Measurements from ENCODE around the gene APBB2.
"Not testable (repeated sequence)": the region's sequence is repeated elsewhere in the genome, so short reads cannot be mapped to it uniquely, and the experiment has no call there.

APBB2 gene

GRCh38 chr4:41050116-41050515, 164.2 kb downstream of the APBB2 start:
- Mint-ChIP-seq H3K27ac (no peak overlapping the region), H3K9me3 (peaks cover 5% of the 10 kb centered on the region), H3K36me3 (no peaks in the 10 kb centered on the region), H3K4me3 (no peak overlapping the region), H3K4me1 (no peaks in the 10 kb centered on the region)
- DNase-seq (ENCODE audit: low spot score in 2 of 2) (no peak), ATAC-seq (no peak)

GRCh38 chr4:41049176-41049575, 165.2 kb downstream of the APBB2 start:
- H3K36me3 Mint-ChIP-seq; ATAC-seq; H3K4me3 Mint-ChIP-seq; H3K27ac Mint-ChIP-seq; H3K4me1 Mint-ChIP-seq; DNase-seq (ENCODE audit: low spot score in 2 of 2): not testable (repeated sequence)
- peaks cover 10% of the 10 kb centered on the region for H3K9me3 Mint-ChIP-seq

GRCh38 chr4:41044791-41045190, 169.6 kb downstream of the APBB2 start:
- Mint-ChIP-seq H3K36me3 (no peaks in the 10 kb centered on the region), H3K4me1 (no peaks in the 10 kb centered on the region)

GRCh38 chr4:41044165-41044564, 170.2 kb downstream of the APBB2 start:
- no peaks in the 10 kb centered on the region for H3K4me1 Mint-ChIP-seq
- H3K4me3 Mint-ChIP-seq = no peak overlapping the region
- H3K36me3 Mint-ChIP-seq = no peaks in the 10 kb centered on the region
- no peak overlapping the region for H3K27ac Mint-ChIP-seq
- no peak for DNase-seq (ENCODE audit: low spot score in 2 of 2)
- H3K9me3 Mint-ChIP-seq = peaks cover 8% of the 10 kb centered on the region
- ATAC-seq = no peak

More at GRCh38 chr4:41044791-41045190, 169.6 kb downstream of the APBB2 start:
- Mint-ChIP-seq H3K27ac (no peak overlapping the region), H3K9me3 (peaks cover 8% of the 10 kb centered on the region), H3K4me3 (no peak overlapping the region)
- ATAC-seq = no peak
- no peak for DNase-seq (ENCODE audit: low spot score in 2 of 2)

- DNase-seq (ENCODE audit: low spot score in 2 of 2) = no peak
- no peaks in the 10 kb centered on the region for H3K36me3 Mint-ChIP-seq
- peaks cover 8% of the 10 kb centered on the region for H3K9me3 Mint-ChIP-seq
- no peaks in the 10 kb centered on the region for H3K4me1 Mint-ChIP-seq
- no peak for ATAC-seq
- H3K4me3 Mint-ChIP-seq = no peak overlapping the region
- no peak overlapping the region for H3K27ac Mint-ChIP-seq
Observed at GRCh38 chr4:41043465-41043864, 170.9 kb downstream of the APBB2 start.

- Mint-ChIP-seq H3K9me3 (peaks cover 8% of the 10 kb centered on the region), H3K4me1 (no peaks in the 10 kb centered on the region), H3K36me3 (no peaks in the 10 kb centered on the region), H3K4me3 (no peak overlapping the region), H3K27ac (no peak overlapping the region)
- DNase-seq (ENCODE audit: low spot score in 2 of 2) = no peak
- ATAC-seq = no peak
Observed at GRCh38 chr4:41041551-41041950, 172.8 kb downstream of the APBB2 start.

GRCh38 chr4:41039317-41039716, 175.0 kb downstream of the APBB2 start:
- H3K9me3 Mint-ChIP-seq = peaks cover 2% of the 10 kb centered on the region
- H3K4me1 Mint-ChIP-seq = no peaks in the 10 kb centered on the region
- no peaks in the 10 kb centered on the region for H3K36me3 Mint-ChIP-seq
- DNase-seq (ENCODE audit: low spot score in 2 of 2) (no peak), ATAC-seq (no peak)
- H3K4me3 Mint-ChIP-seq = no peak overlapping the region
- H3K27ac Mint-ChIP-seq = no peak overlapping the region

- Mint-ChIP-seq H3K27ac (no peak overlapping the region), H3K9me3 (no peaks in the 10 kb centered on the region), H3K36me3 (no peaks in the 10 kb centered on the region), H3K4me1 (no peaks in the 10 kb centered on the region), H3K4me3 (no peak overlapping the region)
- ATAC-seq (no peak), DNase-seq (ENCODE audit: low spot score in 2 of 2) (no peak)
Observed at GRCh38 chr4:41038304-41038703, 176.0 kb downstream of the APBB2 start.

- Mint-ChIP-seq H3K4me3 (no peak overlapping the region), H3K27ac (no peak overlapping the region), H3K9me3 (peaks cover 20% of the 10 kb centered on the region), H3K36me3 (no peaks in the 10 kb centered on the region), H3K4me1 (no peaks in the 10 kb centered on the region)
- DNase-seq (ENCODE audit: low spot score in 2 of 2) = no peak
- no peak for ATAC-seq
Observed at GRCh38 chr4:41029098-41029497, 185.2 kb downstream of the APBB2 start.

- peaks cover 23% of the 10 kb centered on the region for H3K9me3 Mint-ChIP-seq
- no peak for ATAC-seq
- H3K36me3 Mint-ChIP-seq = no peaks in the 10 kb centered on the region
- H3K4me3 Mint-ChIP-seq = no peak overlapping the region
- no peak for DNase-seq (ENCODE audit: low spot score in 2 of 2)
- no peak overlapping the region for H3K27ac Mint-ChIP-seq
- no peaks in the 10 kb centered on the region for H3K4me1 Mint-ChIP-seq
Observed at GRCh38 chr4:41028392-41029076, 185.8 kb downstream of the APBB2 start.

GRCh38 chr4:41026971-41027370, 187.4 kb downstream of the APBB2 start:
- Mint-ChIP-seq H3K4me3 (no peak overlapping the region), H3K27ac (no peak overlapping the region), H3K9me3 (peaks cover 26% of the 10 kb centered on the region), H3K36me3 (no peaks in the 10 kb centered on the region), H3K4me1 (no peaks in the 10 kb centered on the region)
- DNase-seq (ENCODE audit: low spot score in 2 of 2) (no peak), ATAC-seq (no peak)

- H3K36me3 Mint-ChIP-seq = no peaks in the 10 kb centered on the region
- H3K4me3 Mint-ChIP-seq = no peak overlapping the region
- no peak for DNase-seq (ENCODE audit: low spot score in 2 of 2)
- H3K9me3 Mint-ChIP-seq = peaks cover 26% of the 10 kb centered on the region
- H3K4me1 Mint-ChIP-seq = no peaks in the 10 kb centered on the region
- no peak for ATAC-seq
- H3K27ac Mint-ChIP-seq = no peak overlapping the region
Observed at GRCh38 chr4:41025824-41026223, 188.5 kb downstream of the APBB2 start.

GRCh38 chr4:41024556-41025491, 189.5 kb downstream of the APBB2 start:
- no peaks in the 10 kb centered on the region for H3K4me1 Mint-ChIP-seq
- H3K9me3 Mint-ChIP-seq = peaks cover 26% of the 10 kb centered on the region
- no peak overlapping the region for H3K4me3 Mint-ChIP-seq
- no peak overlapping the region for H3K27ac Mint-ChIP-seq
- DNase-seq (ENCODE audit: low spot score in 2 of 2) (no peak), ATAC-seq (no peak)
- H3K36me3 Mint-ChIP-seq = no peaks in the 10 kb centered on the region

- ATAC-seq (no peak), DNase-seq (ENCODE audit: low spot score in 2 of 2) (no peak)
- Mint-ChIP-seq H3K4me1 (no peaks in the 10 kb centered on the region), H3K4me3 (no peak overlapping the region), H3K36me3 (no peaks in the 10 kb centered on the region), H3K27ac (no peak overlapping the region), H3K9me3 (peaks cover 22% of the 10 kb centered on the region)
Observed at GRCh38 chr4:41022116-41022515, 192.2 kb downstream of the APBB2 start.

- Mint-ChIP-seq H3K36me3 (no peaks in the 10 kb centered on the region), H3K4me1 (no peaks in the 10 kb centered on the region), H3K27ac (no peak overlapping the region), H3K9me3 (no peaks in the 10 kb centered on the region), H3K4me3 (no peak overlapping the region)
- ATAC-seq (no peak), DNase-seq (ENCODE audit: low spot score in 2 of 2) (no peak)
Observed at GRCh38 chr4:41015016-41015675, 199.2 kb downstream of the APBB2 start.
